ENCODE measurements around the gene CLEC5A. TPM values are rescaled to one million over a fixed set of nuclear protein-coding genes. Genes with fewer than 3 reads are reported as not detected.

CLEC5A gene
- total and polyA plus RNA-seq, 9 of the 15 experiments (the other 6 are each of a cell fraction or from before 2014, with no cell fraction given): not detected

- TF ChIP-seq ZBTB2 (IDR thresholded peaks at IDR 0.05) (no peak), HDAC6 (IDR thresholded peaks at IDR 0.05; ENCODE audit: low read depth, low read length) (no peak), ZNF589 (CRISPR knock-in tag; IDR thresholded peaks at IDR 0.05; ENCODE audit: low read depth) (no peak), STAT6 (CRISPR knock-in tag; IDR thresholded peaks at IDR 0.05) (no peak), IRF2 (CRISPR knock-in tag; IDR thresholded peaks at IDR 0.05) (no peak), HIVEP1 (CRISPR knock-in tag; IDR thresholded peaks at IDR 0.05) (no peak), ZFP1 (CRISPR knock-in tag; IDR thresholded peaks at IDR 0.05) (no peak)
Observed at GRCh38 chr7:141945356-141945755, 1.4 kb downstream of the CLEC5A start (continued).

GRCh38 chr7:141944811-141945210 is 2.0 kb downstream of the CLEC5A start:
- CTCF ChIA-PET (ENCODE audit: low intra/inter-chr PET ratio): no interaction called here
- H3K36me3 ChIP-seq (ENCODE audit: control insufficient read depth, insufficient read depth, low read length): no peaks in the 10 kb centered on the region
- H3K9me1 ChIP-seq (ENCODE audit: control insufficient read depth, insufficient read depth, low read length): no peaks in the 10 kb centered on the region
- in situ Hi-C loops (cut with MboI): no loop called here
- H3K9me3 ChIP-seq (replicated peaks; ENCODE audit: control insufficient read depth, insufficient read depth, low read depth, low read length): no peaks in the 10 kb centered on the region
- 0% methylated on average over 3 of the region's 3 CpGs for WGBS (ENCODE audit: insufficient coverage, low coverage, missing lambda C conversion rate)
- DNase-seq (ENCODE audit: extremely low read depth in 1 of 4, low spot score in 3 of 4): no peak
- H3K4me1 ChIP-seq (replicated peaks in 1 of 2; ENCODE audit: control insufficient read depth in 2 of 2, insufficient read depth in 2 of 2, low read length in 2 of 2): no peaks in the 10 kb centered on the region
- H2AFZ ChIP-seq (ENCODE audit: low read depth, low read length): no peak overlapping the region
- H3K27me3 ChIP-seq (ENCODE audit: control insufficient read depth in 2 of 2, insufficient read depth in 2 of 2, low read length in 2 of 2): no peaks in the 10 kb centered on the region
- no peaks in the 10 kb centered on the region for H3K79me2 ChIP-seq (ENCODE audit: control insufficient read depth, insufficient read depth, low read length)
- H3K4me2 ChIP-seq (ENCODE audit: insufficient read depth, low read length): no peak overlapping the region
- no peak overlapping the region for H3K27ac ChIP-seq (ENCODE audit: extremely low read depth, low read depth, low read length)
- ATAC-seq: no peak
- POLR2A ChIA-PET: interaction anchor here (0.6 to 0.9 kb wide), 2 partner anchors 23 to 502 kb away, joined by 3 read pairs; no protein-coding TSS in a partner anchor
- no peak for FAIRE-seq
- H3K4me3 ChIP-seq: no peak overlapping the region
- intact Hi-C loops (cut with micrococcal nuclease): no loop called here
- BruUV-seq (replicated peaks): no TSS peak
- H3K9ac ChIP-seq (ENCODE audit: insufficient read depth in 1 of 2, low read depth in 2 of 2, low read length in 2 of 2): no peak overlapping the region
- no peaks in the 10 kb centered on the region for H4K20me1 ChIP-seq (replicated peaks; ENCODE audit: control insufficient read depth, insufficient read depth, low read length)
- no peak for TF ChIP-seq AFF1 (IDR thresholded peaks at IDR 0.05; ENCODE audit: low read depth in 1 of 2, partially characterized antibody in 2 of 2)
- TF ChIP-seq ZNF586 (CRISPR knock-in tag; conservative IDR thresholded peaks at IDR 0.05): no peak
- no peak for TF ChIP-seq FOXM1 (IDR thresholded peaks at IDR 0.05; ENCODE audit: low read depth)
- no peak for TF ChIP-seq FOXM1 (CRISPR knock-in tag; IDR thresholded peaks at IDR 0.05; ENCODE audit: low read depth)
- no peak for TF ChIP-seq BRD4 (IDR thresholded peaks at IDR 0.05)
- TF ChIP-seq COPS2 (conservative IDR thresholded peaks at IDR 0.05): no peak
- no peak for TF ChIP-seq KAT7 (CRISPR knock-in tag; IDR thresholded peaks at IDR 0.05; ENCODE audit: borderline replicate concordance)
- no peak for TF ChIP-seq HMG20B (CRISPR knock-in tag; IDR thresholded peaks at IDR 0.05)
- TF ChIP-seq ZFPM2 (CRISPR knock-in tag; IDR thresholded peaks at IDR 0.05): no peak
